HepG2 (cell line): ENCODE results near the gene PRKACG. TPM values are rescaled to one million over a fixed set of nuclear protein-coding genes. Genes with fewer than 3 reads are reported as not detected.

Experiments
- GATAD1 ChIP-seq: IDR thresholded peaks from 2 replicates; pipeline ENCODE4 v1.6.1; 2016; ENCODE audit warnings: missing genetic modification reagents, missing compliant biosample characterization
- HMG20A ChIP-seq: IDR thresholded peaks from 2 replicates; pipeline ENCODE4 v1.6.1; 2016; ENCODE audit warnings: borderline replicate concordance
- HMGXB4 ChIP-seq, 2 experiments: sonication (generic) in 1 of 2; formaldehyde crosslinking in 1 of 2; IDR thresholded peaks; 2 replicates each; pipeline versions ENCODE4 v1.4.0 to v1.6.1; 2018 to 2020; ENCODE audit warnings: missing genetic modification reagents in 2 of 2, borderline replicate concordance in 1 of 2, low read depth in 1 of 2, mild to moderate bottlenecking in 1 of 2, missing biosample characterization in 1 of 2
- IKZF1 ChIP-seq: fragments of 450-650 bp; IDR thresholded peaks from 2 replicates; pipeline ENCODE4 v1.7.1; 2016
- ISX ChIP-seq: sonication (generic); formaldehyde crosslinking; conservative IDR thresholded peaks from 2 replicates; pipeline ENCODE4 v1.5.0; 2020; ENCODE audit warnings: missing genetic modification reagents
- KDM6A ChIP-seq: IDR thresholded peaks from 2 replicates; pipeline ENCODE4 v1.6.1; 2016; ENCODE audit warnings: low read depth
- MTF1 ChIP-seq: sonication (generic); formaldehyde crosslinking; IDR thresholded peaks from 2 replicates; pipeline ENCODE4 v1.5.0; 2020; ENCODE audit warnings: missing genetic modification reagents
- NR1H2 ChIP-seq: sonication (generic); formaldehyde crosslinking; IDR thresholded peaks from 2 replicates; pipeline ENCODE4 v1.8.1; 2022; ENCODE audit warnings: low read depth, missing genetic modification reagents, borderline replicate concordance
- TARDBP ChIP-seq: sonication (generic); formaldehyde crosslinking; IDR thresholded peaks from 2 replicates; pipeline ENCODE4 v1.8.0; 2022; ENCODE audit warnings: mild to moderate bottlenecking, missing genetic modification reagents
- TBX2 ChIP-seq: sonication (generic); formaldehyde crosslinking; IDR thresholded peaks from 2 replicates; pipeline ENCODE4 v1.5.0; 2020; ENCODE audit warnings: missing genetic modification reagents, mild to moderate bottlenecking, borderline replicate concordance
- U2AF1 ChIP-seq: fragments of 200-400 bp; formaldehyde crosslinking; optimal IDR thresholded peaks from 2 replicates; pipeline ENCODE3; 2017; ENCODE audit warnings: mild to moderate bottlenecking, low read depth, low read length
- YY1 ChIP-seq: IDR thresholded peaks from 2 replicates; pipeline ENCODE4 v1.6.1; 2011; ENCODE audit warnings: low read length, low read depth, moderate library complexity, mild to moderate bottlenecking; ENCODE audit not compliant: insufficient read depth, insufficient replicate concordance
- ZGPAT ChIP-seq: IDR thresholded peaks from 2 replicates; pipeline ENCODE4 v1.6.1; 2016; ENCODE audit warnings: mild to moderate bottlenecking
- ZNF354B ChIP-seq: sonication (generic); formaldehyde crosslinking; IDR thresholded peaks from 2 replicates; pipeline ENCODE4 v1.8.0; 2022; ENCODE audit warnings: mild to moderate bottlenecking, missing genetic modification reagents
- ZNF639 ChIP-seq: conservative IDR thresholded peaks from 2 replicates; pipeline ENCODE4 v1.6.1; 2018; ENCODE audit warnings: missing genetic modification reagents
- ZNF660 ChIP-seq: sonication (generic); formaldehyde crosslinking; IDR thresholded peaks from 2 replicates; pipeline ENCODE4 v1.5.1; 2020; ENCODE audit warnings: mild to moderate bottlenecking, low read depth, missing genetic modification reagents, borderline replicate concordance
- polyA plus RNA-seq, 8 experiments: library from polyadenylated mRNA; depleted of rRNA in 3 of 8; stranded (reverse) in 7 of 8; unstranded in 1 of 8; fragments of >200 nt; fragmentation: Illumina TruSeq in 4 of 8; extraction: Trizol in 4 of 8; gene quantifications; 2 replicates each; pipeline versions ENCODE4 v1.2.1 to v1.2.3, GENCODE V29; 2011 to 2016; ENCODE audit warnings: low read depth in 4 of 8, missing spikeins in 1 of 8, mixed read lengths in 1 of 8; ENCODE audit not compliant: insufficient read depth in 1 of 8
- total RNA-seq, 5 experiments: library from RNA; depleted of rRNA; stranded (reverse); fragments of >200 nt; fragmentation: Illumina TruSeq; extraction: Trizol; gene quantifications; 2 replicates each; pipeline ENCODE4 v1.2.3, GENCODE V29; 2016; ENCODE audit warnings: low read depth in 1 of 5
- TF ChIP-seq, protein P1 (sequence below): IDR thresholded peaks from 2 replicates; pipeline ENCODE4 v1.6.1; 2018; ENCODE audit warnings: missing genetic modification reagents
- TF ChIP-seq, protein P2 (sequence below): sonication (generic); formaldehyde crosslinking; IDR thresholded peaks from 2 replicates; pipeline ENCODE4 v1.4.0; 2020; ENCODE audit warnings: missing genetic modification reagents

Gene PRKACG
- total and polyA plus RNA-seq, 2 of the 13 experiments (the other 11 are each of a cell fraction or from before 2014, with no cell fraction given) = not detected

DNA sequence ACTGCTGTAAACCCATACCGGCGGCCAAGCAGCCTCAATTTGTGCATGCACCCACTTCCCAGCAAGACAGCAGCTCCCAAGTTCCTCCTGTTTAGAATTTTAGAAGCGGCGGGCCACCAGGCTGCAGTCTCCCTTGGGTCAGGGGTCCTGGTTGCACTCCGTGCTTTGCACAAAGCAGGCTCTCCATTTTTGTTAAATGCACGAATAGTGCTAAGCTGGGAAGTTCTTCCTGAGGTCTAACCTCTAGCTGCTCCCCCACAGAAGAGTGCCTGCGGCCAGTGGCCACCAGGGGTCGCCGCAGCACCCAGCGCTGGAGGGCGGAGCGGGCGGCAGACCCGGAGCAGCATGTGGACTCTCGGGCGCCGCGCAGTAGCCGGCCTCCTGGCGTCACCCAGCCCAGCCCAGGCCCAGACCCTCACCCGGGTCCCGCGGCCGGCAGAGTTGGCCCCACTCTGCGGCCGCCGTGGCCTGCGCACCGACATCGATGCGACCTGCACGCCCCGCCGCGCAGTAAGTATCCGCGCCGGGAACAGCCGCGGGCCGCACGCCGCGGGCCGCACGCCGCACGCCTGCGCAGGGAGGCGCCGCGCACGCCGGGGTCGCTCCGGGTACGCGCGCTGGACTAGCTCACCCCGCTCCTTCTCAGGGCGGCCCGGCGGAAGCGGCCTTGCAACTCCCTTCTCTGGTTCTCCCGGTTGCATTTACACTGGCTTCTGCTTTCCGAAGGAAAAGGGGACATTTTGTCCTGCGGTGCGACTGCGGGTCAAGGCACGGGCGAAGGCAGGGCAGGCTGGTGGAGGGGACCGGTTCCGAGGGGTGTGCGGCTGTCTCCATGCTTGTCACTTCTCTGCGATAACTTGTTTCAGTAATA is 21.8 kb upstream of the PRKACG start, which contains the start of gene FXN (continued):
- TF ChIP-seq, protein P1, sequence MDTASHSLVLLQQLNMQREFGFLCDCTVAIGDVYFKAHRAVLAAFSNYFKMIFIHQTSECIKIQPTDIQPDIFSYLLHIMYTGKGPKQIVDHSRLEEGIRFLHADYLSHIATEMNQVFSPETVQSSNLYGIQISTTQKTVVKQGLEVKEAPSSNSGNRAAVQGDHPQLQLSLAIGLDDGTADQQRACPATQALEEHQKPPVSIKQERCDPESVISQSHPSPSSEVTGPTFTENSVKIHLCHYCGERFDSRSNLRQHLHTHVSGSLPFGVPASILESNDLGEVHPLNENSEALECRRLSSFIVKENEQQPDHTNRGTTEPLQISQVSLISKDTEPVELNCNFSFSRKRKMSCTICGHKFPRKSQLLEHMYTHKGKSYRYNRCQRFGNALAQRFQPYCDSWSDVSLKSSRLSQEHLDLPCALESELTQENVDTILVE = no peak
- TF ChIP-seq ZNF660 (CRISPR knock-in tag) (no peak), YY1 (peak; percentile 69), ZGPAT (peak; percentile 86; the same call in 1 of the 2 replicates), U2AF1 (no peak), NR1H2 (CRISPR knock-in tag) (no peak), HMG20A (CRISPR knock-in tag) (peak; percentile 12; the same call in 1 of the 2 replicates), IKZF1 (no peak), KDM6A (CRISPR knock-in tag) (no peak), ZNF354B (CRISPR knock-in tag) (no peak), TARDBP (peak; percentile 89), MTF1 (CRISPR knock-in tag) (no peak), ZNF639 (CRISPR knock-in tag) (no peak), TBX2 (CRISPR knock-in tag) (0 out of 2 replicates have a peak, but pooled peaks have one; percentile 26), GATAD1 (CRISPR knock-in tag) (peak; percentile 72), HMGXB4 (CRISPR knock-in tag; IDR thresholded peaks at IDR 0.05; ENCODE audit: borderline replicate concordance in 1 of 2, low read depth in 1 of 2) (peak; percentile 93 to 97), ISX (CRISPR knock-in tag) (no peak; the same call in 1 of the 2 replicates)
- TF ChIP-seq, protein P2, sequence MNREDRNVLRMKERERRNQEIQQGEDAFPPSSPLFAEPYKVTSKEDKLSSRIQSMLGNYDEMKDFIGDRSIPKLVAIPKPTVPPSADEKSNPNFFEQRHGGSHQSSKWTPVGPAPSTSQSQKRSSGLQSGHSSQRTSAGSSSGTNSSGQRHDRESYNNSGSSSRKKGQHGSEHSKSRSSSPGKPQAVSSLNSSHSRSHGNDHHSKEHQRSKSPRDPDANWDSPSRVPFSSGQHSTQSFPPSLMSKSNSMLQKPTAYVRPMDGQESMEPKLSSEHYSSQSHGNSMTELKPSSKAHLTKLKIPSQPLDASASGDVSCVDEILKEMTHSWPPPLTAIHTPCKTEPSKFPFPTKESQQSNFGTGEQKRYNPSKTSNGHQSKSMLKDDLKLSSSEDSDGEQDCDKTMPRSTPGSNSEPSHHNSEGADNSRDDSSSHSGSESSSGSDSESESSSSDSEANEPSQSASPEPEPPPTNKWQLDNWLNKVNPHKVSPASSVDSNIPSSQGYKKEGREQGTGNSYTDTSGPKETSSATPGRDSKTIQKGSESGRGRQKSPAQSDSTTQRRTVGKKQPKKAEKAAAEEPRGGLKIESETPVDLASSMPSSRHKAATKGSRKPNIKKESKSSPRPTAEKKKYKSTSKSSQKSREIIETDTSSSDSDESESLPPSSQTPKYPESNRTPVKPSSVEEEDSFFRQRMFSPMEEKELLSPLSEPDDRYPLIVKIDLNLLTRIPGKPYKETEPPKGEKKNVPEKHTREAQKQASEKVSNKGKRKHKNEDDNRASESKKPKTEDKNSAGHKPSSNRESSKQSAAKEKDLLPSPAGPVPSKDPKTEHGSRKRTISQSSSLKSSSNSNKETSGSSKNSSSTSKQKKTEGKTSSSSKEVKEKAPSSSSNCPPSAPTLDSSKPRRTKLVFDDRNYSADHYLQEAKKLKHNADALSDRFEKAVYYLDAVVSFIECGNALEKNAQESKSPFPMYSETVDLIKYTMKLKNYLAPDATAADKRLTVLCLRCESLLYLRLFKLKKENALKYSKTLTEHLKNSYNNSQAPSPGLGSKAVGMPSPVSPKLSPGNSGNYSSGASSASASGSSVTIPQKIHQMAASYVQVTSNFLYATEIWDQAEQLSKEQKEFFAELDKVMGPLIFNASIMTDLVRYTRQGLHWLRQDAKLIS = 0 out of 2 replicates have a peak, but pooled peaks have one; percentile 7
